ENCODE data around the gene STX10. TPM values are rescaled to one million over a fixed set of nuclear protein-coding genes. Genes with fewer than 3 reads are reported as not detected.

Gene STX10
- total and polyA plus RNA-seq, 2 of the 4 experiments (the other 2 are of a cell fraction), result 64.9 to 82.0 TPM

DNA sequence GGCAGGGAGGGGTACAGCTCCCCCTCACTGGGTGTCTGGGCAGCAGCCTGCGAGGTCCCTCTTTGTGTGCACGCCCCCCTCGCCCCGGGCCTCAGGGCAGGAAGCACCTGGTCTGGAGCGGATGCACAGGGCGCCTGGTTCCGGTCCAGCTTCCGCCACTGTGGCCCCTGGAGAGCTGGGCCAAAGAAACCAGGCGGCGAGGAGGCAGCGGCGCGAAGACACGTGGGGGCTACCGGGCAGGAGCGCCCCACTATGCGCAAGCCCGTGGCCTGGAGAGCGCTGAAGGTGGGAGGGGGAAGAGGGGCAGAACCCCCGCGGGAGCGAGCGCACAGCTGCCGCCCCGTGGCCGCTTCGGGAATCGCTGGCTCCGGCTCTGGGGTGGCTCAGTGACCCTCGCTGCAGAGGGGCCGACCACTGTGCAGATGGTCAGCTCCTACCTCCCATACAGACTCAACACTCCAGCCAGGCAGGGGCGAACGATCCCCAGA is 45.8 kb downstream of the STX10 start:
- in situ Hi-C loops (cut with MboI; ENCODE audit: low sequenced_read_pairs), result no loop called here
- H3K4me2 ChIP-seq (ENCODE audit: low read depth, low read length), result no peak overlapping the region
- H2BK5ac ChIP-seq (ENCODE audit: low read depth, low read length, poor library complexity, severe bottlenecking), result no peak overlapping the region
- no peak overlapping the region for H3K27ac ChIP-seq (ENCODE audit: insufficient read depth, low read length)
- H3K18ac ChIP-seq (ENCODE audit: low read depth, low read length), result no peak overlapping the region
- no peaks in the 10 kb centered on the region for H3K27me3 ChIP-seq (ENCODE audit: control insufficient read depth, insufficient read depth, low read length)
- ChIA-PET CTCF (interaction anchor here (0.9 kb wide), 1 partner anchor 10 kb away, joined by 3 read pairs; no protein-coding TSS in a partner anchor), POLR2A (ENCODE audit: unreplicated experiment) (no interaction called here)
- H3K9me3 ChIP-seq (ENCODE audit: control insufficient read depth, insufficient read depth, low read length), result no peaks in the 10 kb centered on the region
- no peak overlapping the region for H3K4ac ChIP-seq (ENCODE audit: low read depth, low read length)
- H4K91ac ChIP-seq (ENCODE audit: insufficient read depth, low read depth, low read length), result no peak overlapping the region
- H2BK20ac ChIP-seq (ENCODE audit: low read depth, low read length), result no peak overlapping the region
- H4K8ac ChIP-seq (ENCODE audit: low read depth in 2 of 2, low read length in 2 of 2), result no peak overlapping the region
- H3K9me1 ChIP-seq (ENCODE audit: insufficient read depth, low read length), result 0 out of 2 replicates have a peak, but pooled peaks cover 4% of the 10 kb centered on the region
- intact Hi-C loops (cut with micrococcal nuclease), result no loop called here
- 96% methylated on average over 8 of the region's 33 CpGs; no CpG with 5 or more reads in 1 of the 2 experiments for WGBS, 2 experiments (ENCODE audit: extremely low coverage in 2 of 2, insufficient read length in 1 of 2)
- H3K23ac ChIP-seq (ENCODE audit: low read depth, low read length), result no peak overlapping the region
- H2BK120ac ChIP-seq (ENCODE audit: low read depth, low read length), result no peak overlapping the region
- no TSS peak for BruUV-seq (replicated peaks)
- H4K20me1 ChIP-seq (ENCODE audit: insufficient read depth, low read length), result no peaks in the 10 kb centered on the region; the same call in 1 of the 2 replicates
- peak overlapping the region; percentile 70 for H2AFZ ChIP-seq (replicated peaks; ENCODE audit: low read length, poor library complexity)
- H3K9ac ChIP-seq (ENCODE audit: low read depth, low read length), result no peak overlapping the region
- H3K4me1 ChIP-seq (ENCODE audit: control insufficient read depth, insufficient read depth, low read length), result peaks cover 10% of the 10 kb centered on the region
- no peak overlapping the region for H2AK5ac ChIP-seq (ENCODE audit: low read depth, low read length)
- DNase-seq (no peak), ATAC-seq (ENCODE audit: low read depth) (peak; percentile 31)
- no peak overlapping the region for H3K14ac ChIP-seq (replicated peaks; ENCODE audit: low read depth, low read length)
- no peak overlapping the region for H3K4me3 ChIP-seq (ENCODE audit: insufficient read depth, low read depth, low read length)
- no peak overlapping the region for H4K5ac ChIP-seq (ENCODE audit: low read depth, low read length)
- no peak for TF ChIP-seq FOS (IDR thresholded peaks at IDR 0.05; ENCODE audit: low read depth, low read length)
- TF ChIP-seq RAD21 (IDR thresholded peaks at IDR 0.05; ENCODE audit: low read length), result 0 out of 2 replicates have a peak, but pooled peaks have one; percentile 28
- peak; percentile 39 for TF ChIP-seq SMC3 (IDR thresholded peaks at IDR 0.05; ENCODE audit: low read depth, low read length)
- no peak for TF ChIP-seq BHLHE40 (IDR thresholded peaks at IDR 0.05; ENCODE audit: low read depth, low read length)
- TF ChIP-seq, protein P1, sequence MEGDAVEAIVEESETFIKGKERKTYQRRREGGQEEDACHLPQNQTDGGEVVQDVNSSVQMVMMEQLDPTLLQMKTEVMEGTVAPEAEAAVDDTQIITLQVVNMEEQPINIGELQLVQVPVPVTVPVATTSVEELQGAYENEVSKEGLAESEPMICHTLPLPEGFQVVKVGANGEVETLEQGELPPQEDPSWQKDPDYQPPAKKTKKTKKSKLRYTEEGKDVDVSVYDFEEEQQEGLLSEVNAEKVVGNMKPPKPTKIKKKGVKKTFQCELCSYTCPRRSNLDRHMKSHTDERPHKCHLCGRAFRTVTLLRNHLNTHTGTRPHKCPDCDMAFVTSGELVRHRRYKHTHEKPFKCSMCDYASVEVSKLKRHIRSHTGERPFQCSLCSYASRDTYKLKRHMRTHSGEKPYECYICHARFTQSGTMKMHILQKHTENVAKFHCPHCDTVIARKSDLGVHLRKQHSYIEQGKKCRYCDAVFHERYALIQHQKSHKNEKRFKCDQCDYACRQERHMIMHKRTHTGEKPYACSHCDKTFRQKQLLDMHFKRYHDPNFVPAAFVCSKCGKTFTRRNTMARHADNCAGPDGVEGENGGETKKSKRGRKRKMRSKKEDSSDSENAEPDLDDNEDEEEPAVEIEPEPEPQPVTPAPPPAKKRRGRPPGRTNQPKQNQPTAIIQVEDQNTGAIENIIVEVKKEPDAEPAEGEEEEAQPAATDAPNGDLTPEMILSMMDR (conservative IDR thresholded peaks at IDR 0.05; ENCODE audit: low read depth, low read length), result peak; percentile 43
- TF ChIP-seq POLR2A (IDR thresholded peaks at IDR 0.05; ENCODE audit: low read depth, low read length), result no peak
- TF ChIP-seq, protein P2, sequence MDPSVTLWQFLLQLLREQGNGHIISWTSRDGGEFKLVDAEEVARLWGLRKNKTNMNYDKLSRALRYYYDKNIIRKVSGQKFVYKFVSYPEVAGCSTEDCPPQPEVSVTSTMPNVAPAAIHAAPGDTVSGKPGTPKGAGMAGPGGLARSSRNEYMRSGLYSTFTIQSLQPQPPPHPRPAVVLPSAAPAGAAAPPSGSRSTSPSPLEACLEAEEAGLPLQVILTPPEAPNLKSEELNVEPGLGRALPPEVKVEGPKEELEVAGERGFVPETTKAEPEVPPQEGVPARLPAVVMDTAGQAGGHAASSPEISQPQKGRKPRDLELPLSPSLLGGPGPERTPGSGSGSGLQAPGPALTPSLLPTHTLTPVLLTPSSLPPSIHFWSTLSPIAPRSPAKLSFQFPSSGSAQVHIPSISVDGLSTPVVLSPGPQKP (IDR thresholded peaks at IDR 0.05; ENCODE audit: borderline replicate concordance, low read depth, low read length), result no peak
- no peak for TF ChIP-seq CHD1 (IDR thresholded peaks at IDR 0.05; ENCODE audit: low read depth, low read length)
- peak; percentile 65 for TF ChIP-seq MAZ (IDR thresholded peaks at IDR 0.05; ENCODE audit: borderline replicate concordance, low read depth, low read length)
- TF ChIP-seq, protein P3, sequence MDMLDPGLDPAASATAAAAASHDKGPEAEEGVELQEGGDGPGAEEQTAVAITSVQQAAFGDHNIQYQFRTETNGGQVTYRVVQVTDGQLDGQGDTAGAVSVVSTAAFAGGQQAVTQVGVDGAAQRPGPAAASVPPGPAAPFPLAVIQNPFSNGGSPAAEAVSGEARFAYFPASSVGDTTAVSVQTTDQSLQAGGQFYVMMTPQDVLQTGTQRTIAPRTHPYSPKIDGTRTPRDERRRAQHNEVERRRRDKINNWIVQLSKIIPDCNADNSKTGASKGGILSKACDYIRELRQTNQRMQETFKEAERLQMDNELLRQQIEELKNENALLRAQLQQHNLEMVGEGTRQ (IDR thresholded peaks at IDR 0.05; ENCODE audit: low read depth, low read length), result no peak
- no peak for TF ChIP-seq MAFK (IDR thresholded peaks at IDR 0.05; ENCODE audit: low read depth, low read length)
- H2BK15ac ChIP-seq (ENCODE audit: low read depth, low read length), result no peak overlapping the region
- dilution Hi-C loops (cut with HindIII; ENCODE audit: low sequenced_read_pairs, unreplicated experiment), result no loop called here
- peaks cover 20% of the 10 kb centered on the region for H3K36me3 ChIP-seq (ENCODE audit: control insufficient read depth, insufficient read depth, low read length)
- no peak overlapping the region for H3K56ac ChIP-seq (ENCODE audit: extremely low read depth, insufficient read depth, low read length)
- no peak overlapping the region for H2AK9ac ChIP-seq (replicated peaks; ENCODE audit: low read depth, low read length, poor library complexity)
- peaks cover 0 to 17% of the 10 kb centered on the region in 2 experiments; a peak in 1 of 4 replicates for H3K79me1 ChIP-seq (ENCODE audit: low read depth in 1 of 2, low read length in 2 of 2)

Measured in IMR-90 (cell line).